HepG2 (cell line): ENCODE measurements around the gene NFKBIA. TPM values are rescaled to one million over a fixed set of nuclear protein-coding genes. Genes with fewer than 3 reads are reported as not detected.

Source experiments
- BRD4 ChIP-seq: sonication (generic); formaldehyde crosslinking; IDR thresholded peaks from 2 replicates; pipeline ENCODE4 v1.4.0; 2020; ENCODE audit warnings: missing genetic modification reagents
- CREM ChIP-seq, 2 experiments: sonication (generic) in 1 of 2; formaldehyde crosslinking in 1 of 2; IDR thresholded peaks; 2 replicates each; pipeline versions ENCODE4 v1.4.0 to v1.6.1; 2016 to 2020; ENCODE audit warnings: antibody characterized with exemption in 1 of 2, mild to moderate bottlenecking in 1 of 2, missing genetic modification reagents in 1 of 2
- EEA1 ChIP-seq: sonication (generic); formaldehyde crosslinking; IDR thresholded peaks from 2 replicates; pipeline ENCODE4 v1.5.1; 2020; ENCODE audit warnings: mild to moderate bottlenecking, missing genetic modification reagents, borderline replicate concordance
- ETV6 ChIP-seq: sonication (generic); formaldehyde crosslinking; conservative IDR thresholded peaks from 2 replicates; pipeline ENCODE4 v1.4.0; 2020; ENCODE audit warnings: missing genetic modification reagents
- FUBP1 ChIP-seq: sonication (generic); formaldehyde crosslinking; IDR thresholded peaks from 2 replicates; pipeline ENCODE4 v1.5.1; 2020; ENCODE audit warnings: missing genetic modification reagents, mild to moderate bottlenecking, borderline replicate concordance
- HOXA3 ChIP-seq: sonication (generic); formaldehyde crosslinking; IDR thresholded peaks from 2 replicates; pipeline ENCODE4 v1.5.0; 2020; ENCODE audit warnings: missing genetic modification reagents
- MIXL1 ChIP-seq: IDR thresholded peaks from 2 replicates; pipeline ENCODE4 v1.6.1; 2016
- NCOA2 ChIP-seq: sonication (generic); formaldehyde crosslinking; IDR thresholded peaks from 2 replicates; pipeline ENCODE4 v1.8.0; 2022; ENCODE audit warnings: inconsistent platforms
- REL ChIP-seq: sonication (generic); formaldehyde crosslinking; conservative IDR thresholded peaks from 2 replicates; pipeline ENCODE4 v1.8.0; 2022; ENCODE audit warnings: mild to moderate bottlenecking, missing genetic modification reagents, moderate library complexity
- ZHX1 ChIP-seq: sonication (generic); formaldehyde crosslinking; IDR thresholded peaks from 2 replicates; pipeline ENCODE4 v1.8.1; 2022; ENCODE audit warnings: low read depth, mild to moderate bottlenecking, missing genetic modification reagents
- ZNF124 ChIP-seq: sonication (generic); formaldehyde crosslinking; IDR thresholded peaks from 2 replicates; pipeline ENCODE4 v1.4.0; 2020; ENCODE audit warnings: missing genetic modification reagents
- ZNF143 ChIP-seq: sonication (generic); formaldehyde crosslinking; IDR thresholded peaks from 2 replicates; pipeline ENCODE4 v1.4.0; 2020; ENCODE audit warnings: missing genetic modification reagents
- ZNF180 ChIP-seq: sonication (generic); formaldehyde crosslinking; IDR thresholded peaks from 2 replicates; pipeline ENCODE4 v1.4.0; 2020; ENCODE audit warnings: low read depth, missing genetic modification reagents, borderline replicate concordance
- ZNF232 ChIP-seq: sonication (generic); formaldehyde crosslinking; IDR thresholded peaks from 2 replicates; pipeline ENCODE4 v1.4.0; 2020; ENCODE audit warnings: missing genetic modification reagents, borderline replicate concordance
- ZNF446 ChIP-seq: sonication (generic); formaldehyde crosslinking; IDR thresholded peaks from 2 replicates; pipeline ENCODE4 v1.5.0; 2020; ENCODE audit warnings: mild to moderate bottlenecking, missing genetic modification reagents
- ZNF563 ChIP-seq: sonication (generic); formaldehyde crosslinking; IDR thresholded peaks from 2 replicates; pipeline ENCODE4 v1.8.0; 2022; ENCODE audit warnings: mild to moderate bottlenecking, moderate library complexity, missing genetic modification reagents
- ZNF781 ChIP-seq: sonication (generic); formaldehyde crosslinking; IDR thresholded peaks from 2 replicates; pipeline ENCODE4 v1.5.1; 2020; ENCODE audit warnings: borderline replicate concordance, mild to moderate bottlenecking, missing genetic modification reagents; ENCODE audit errors: not compliant biosample characterization
- ZNF850 ChIP-seq: sonication (generic); formaldehyde crosslinking; conservative IDR thresholded peaks from 2 replicates; pipeline ENCODE4 v1.9.0; 2021; ENCODE audit warnings: mild to moderate bottlenecking, missing genetic modification reagents
- polyA plus RNA-seq, 8 experiments: library from polyadenylated mRNA; depleted of rRNA in 3 of 8; stranded (reverse) in 7 of 8; unstranded in 1 of 8; fragments of >200 nt; fragmentation: Illumina TruSeq in 4 of 8; extraction: Trizol in 4 of 8; gene quantifications; 2 replicates each; pipeline versions ENCODE4 v1.2.1 to v1.2.3, GENCODE V29; 2011 to 2016; ENCODE audit warnings: low read depth in 4 of 8, missing spikeins in 1 of 8, mixed read lengths in 1 of 8; ENCODE audit not compliant: insufficient read depth in 1 of 8
- total RNA-seq, 5 experiments: library from RNA; depleted of rRNA; stranded (reverse); fragments of >200 nt; fragmentation: Illumina TruSeq; extraction: Trizol; gene quantifications; 2 replicates each; pipeline ENCODE4 v1.2.3, GENCODE V29; 2016; ENCODE audit warnings: low read depth in 1 of 5
- TF ChIP-seq, protein P1 (sequence below): sonication (generic); formaldehyde crosslinking; IDR thresholded peaks from 2 replicates; pipeline ENCODE4 v1.4.0; 2020; ENCODE audit warnings: missing genetic modification reagents
- TF ChIP-seq, protein P2 (sequence below), 2 experiments: sonication (generic) in 1 of 2; formaldehyde crosslinking in 1 of 2; IDR thresholded peaks; 2 replicates each; pipeline versions ENCODE4 v1.5.1 to v1.6.1; 2011 to 2020; ENCODE audit warnings: borderline replicate concordance in 1 of 2, low read depth in 1 of 2, low read length in 1 of 2, mild to moderate bottlenecking in 1 of 2, missing genetic modification reagents in 1 of 2, moderate library complexity in 1 of 2

The NFKBIA gene
- total and polyA plus RNA-seq, 2 of the 13 experiments (the other 11 are each of a cell fraction or from before 2014, with no cell fraction given): 197 to 319 TPM

- no peak for TF ChIP-seq FUBP1 (CRISPR knock-in tag)
- TF ChIP-seq EEA1 (CRISPR knock-in tag): no peak
- no peak; the same call in 1 of the 2 replicates for TF ChIP-seq NCOA2
- TF ChIP-seq ZNF563 (CRISPR knock-in tag): peak; percentile 80
- TF ChIP-seq CREM (IDR thresholded peaks at IDR 0.05): no peak; the same call in 1 of the 2 replicates
- TF ChIP-seq CREM (CRISPR knock-in tag; IDR thresholded peaks at IDR 0.05): no peak
- peak; percentile 94 for TF ChIP-seq MIXL1 (CRISPR knock-in tag)
- peak; percentile 56 for TF ChIP-seq ZHX1
- no peak for TF ChIP-seq HOXA3 (CRISPR knock-in tag)
- no peak for TF ChIP-seq ZNF232
- peak; percentile 90 for TF ChIP-seq BRD4 (CRISPR knock-in tag)
- TF ChIP-seq ZNF143 (CRISPR knock-in tag): no peak; the same call in 1 of the 2 replicates
- TF ChIP-seq ZNF850: no peak
- TF ChIP-seq, protein P1, sequence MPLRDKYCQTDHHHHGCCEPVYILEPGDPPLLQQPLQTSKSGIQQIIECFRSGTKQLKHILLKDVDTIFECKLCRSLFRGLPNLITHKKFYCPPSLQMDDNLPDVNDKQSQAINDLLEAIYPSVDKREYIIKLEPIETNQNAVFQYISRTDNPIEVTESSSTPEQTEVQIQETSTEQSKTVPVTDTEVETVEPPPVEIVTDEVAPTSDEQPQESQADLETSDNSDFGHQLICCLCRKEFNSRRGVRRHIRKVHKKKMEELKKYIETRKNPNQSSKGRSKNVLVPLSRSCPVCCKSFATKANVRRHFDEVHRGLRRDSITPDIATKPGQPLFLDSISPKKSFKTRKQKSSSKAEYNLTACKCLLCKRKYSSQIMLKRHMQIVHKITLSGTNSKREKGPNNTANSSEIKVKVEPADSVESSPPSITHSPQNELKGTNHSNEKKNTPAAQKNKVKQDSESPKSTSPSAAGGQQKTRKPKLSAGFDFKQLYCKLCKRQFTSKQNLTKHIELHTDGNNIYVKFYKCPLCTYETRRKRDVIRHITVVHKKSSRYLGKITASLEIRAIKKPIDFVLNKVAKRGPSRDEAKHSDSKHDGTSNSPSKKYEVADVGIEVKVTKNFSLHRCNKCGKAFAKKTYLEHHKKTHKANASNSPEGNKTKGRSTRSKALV (CRISPR knock-in tag): 0 out of 2 replicates have a peak, but pooled peaks have one; percentile 75
- TF ChIP-seq ZNF180: no peak
- TF ChIP-seq ZNF124 (CRISPR knock-in tag): peak; percentile 13; the same call in 1 of the 2 replicates
- TF ChIP-seq, protein P2, sequence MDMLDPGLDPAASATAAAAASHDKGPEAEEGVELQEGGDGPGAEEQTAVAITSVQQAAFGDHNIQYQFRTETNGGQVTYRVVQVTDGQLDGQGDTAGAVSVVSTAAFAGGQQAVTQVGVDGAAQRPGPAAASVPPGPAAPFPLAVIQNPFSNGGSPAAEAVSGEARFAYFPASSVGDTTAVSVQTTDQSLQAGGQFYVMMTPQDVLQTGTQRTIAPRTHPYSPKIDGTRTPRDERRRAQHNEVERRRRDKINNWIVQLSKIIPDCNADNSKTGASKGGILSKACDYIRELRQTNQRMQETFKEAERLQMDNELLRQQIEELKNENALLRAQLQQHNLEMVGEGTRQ (IDR thresholded peaks at IDR 0.05; ENCODE audit: low read depth, low read length): no peak
- TF ChIP-seq, protein P2 (CRISPR knock-in tag; IDR thresholded peaks at IDR 0.05; ENCODE audit: borderline replicate concordance): 0 out of 2 replicates have a peak, but pooled peaks have one; percentile 58
- TF ChIP-seq ZNF781: no peak
- TF ChIP-seq ETV6: no peak; the same call in 1 of the 2 replicates
- TF ChIP-seq REL: no peak
- no peak for TF ChIP-seq ZNF446
Measured at GRCh38 chr14:35385042-35385839, 19.3 kb downstream of the NFKBIA start (continued).
